Glomerular visceral epithelial cell (primary cell): ENCODE data around the gene SEPTIN7.
"Not testable (repeated sequence)": the region's sequence is repeated elsewhere in the genome, so short reads cannot be mapped to it uniquely, and the experiment has no call there.

Experiments used
- DNase-seq: peaks from one replicate; pipeline ENCODE4 v3.0.0-alpha.2; 2016; ENCODE audit errors: extremely low spot score

SEPTIN7 gene

DNA sequence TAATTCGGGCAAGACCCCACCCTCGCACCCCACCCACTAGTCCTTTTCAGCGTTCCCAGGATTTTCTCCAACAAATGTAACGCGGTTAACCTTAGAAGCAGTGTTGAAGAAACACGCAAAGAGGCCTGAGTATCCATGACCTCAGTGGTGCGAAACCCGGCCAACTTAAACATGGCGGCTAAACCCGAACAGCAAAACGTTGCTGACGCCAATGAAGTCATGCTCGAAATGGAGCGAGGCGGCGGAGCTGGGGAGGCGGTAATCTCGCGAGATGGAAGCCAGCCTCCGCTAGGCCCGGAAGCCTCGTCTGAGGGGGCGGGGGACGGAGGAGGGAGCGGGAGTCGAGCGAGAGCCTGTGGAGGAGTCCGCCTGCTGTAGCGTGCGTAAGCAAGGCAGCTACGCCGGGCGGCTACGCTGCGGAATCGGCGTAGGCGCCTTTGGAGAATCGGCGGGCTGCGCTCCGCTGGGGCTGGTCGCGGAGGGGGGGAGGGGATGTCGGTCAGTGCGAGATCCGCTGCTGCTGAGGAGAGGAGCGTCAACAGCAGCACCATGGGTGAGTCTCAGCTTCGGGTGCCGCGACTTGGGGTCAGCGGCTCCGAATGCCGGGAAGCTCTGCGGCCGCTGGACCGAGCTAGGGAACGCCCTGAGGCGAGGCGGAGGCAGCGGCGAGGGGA, at the start of gene SEPTIN7:
SEPTIN7 (plus strand) TSS at position 340 of the 674 bp plus-strand sequence; CDS start at position 493, 153 bp downstream.
- peak; percentile 99 for DNase-seq

DNA sequence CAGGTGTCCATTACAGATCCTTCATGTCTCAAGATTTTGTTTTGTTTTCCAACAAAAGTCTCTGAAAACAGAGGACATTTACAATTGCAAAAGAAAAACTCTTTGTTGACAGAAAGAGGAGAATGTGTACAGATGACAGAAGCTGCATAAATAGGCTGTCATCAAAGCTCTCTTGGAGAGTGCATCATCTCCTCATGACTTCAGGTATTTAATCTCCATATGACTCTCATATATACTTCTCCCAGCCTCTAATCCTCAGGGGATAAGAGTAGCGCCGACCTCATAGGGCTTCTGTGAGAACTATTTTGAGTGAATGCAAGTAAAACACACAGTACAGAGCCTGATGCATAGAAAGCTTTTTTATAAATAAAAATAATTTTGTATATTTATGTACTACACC, 48.1 kb upstream of the SEPTIN7 start:
- DNase-seq = no peak

DNA sequence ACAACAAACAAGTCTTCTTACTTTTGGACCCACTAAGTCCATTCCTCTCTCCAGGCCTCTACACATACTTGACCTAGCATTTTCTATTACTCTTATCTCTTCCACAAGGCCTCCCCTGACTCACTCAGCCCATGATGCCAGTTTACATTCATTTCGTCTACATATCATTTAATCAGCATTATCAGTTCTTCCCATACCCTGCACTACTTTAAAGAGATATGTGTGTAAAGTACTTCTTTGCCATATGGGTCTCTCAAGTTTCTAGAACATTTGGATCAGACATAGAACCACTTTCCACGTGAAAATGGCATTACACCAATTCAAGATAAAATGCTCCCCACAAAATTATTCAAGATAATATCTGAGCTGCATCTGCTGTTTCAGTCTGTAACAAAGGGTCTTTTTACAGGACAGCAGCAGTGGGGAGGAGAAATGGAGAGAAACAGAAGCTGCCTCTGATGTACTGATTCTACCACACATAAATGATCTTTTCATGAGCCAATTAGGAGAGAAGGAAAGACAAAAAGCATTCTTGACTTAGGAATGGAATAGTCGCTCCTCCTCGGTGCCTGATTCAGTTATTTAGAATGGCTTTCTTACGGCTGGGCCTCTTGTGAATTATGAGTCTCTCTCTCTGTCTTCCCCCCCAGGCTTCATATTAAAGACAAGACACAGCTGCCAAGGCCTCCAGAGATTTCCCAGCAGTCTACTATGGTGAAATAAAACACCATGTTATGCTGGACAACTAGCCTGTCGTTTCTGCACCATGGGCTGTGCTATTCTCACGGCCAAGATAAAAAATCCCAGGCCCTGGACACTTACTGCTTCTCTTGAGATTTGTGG, 46.9 kb upstream of the SEPTIN7 start:
- DNase-seq = no peak

DNA sequence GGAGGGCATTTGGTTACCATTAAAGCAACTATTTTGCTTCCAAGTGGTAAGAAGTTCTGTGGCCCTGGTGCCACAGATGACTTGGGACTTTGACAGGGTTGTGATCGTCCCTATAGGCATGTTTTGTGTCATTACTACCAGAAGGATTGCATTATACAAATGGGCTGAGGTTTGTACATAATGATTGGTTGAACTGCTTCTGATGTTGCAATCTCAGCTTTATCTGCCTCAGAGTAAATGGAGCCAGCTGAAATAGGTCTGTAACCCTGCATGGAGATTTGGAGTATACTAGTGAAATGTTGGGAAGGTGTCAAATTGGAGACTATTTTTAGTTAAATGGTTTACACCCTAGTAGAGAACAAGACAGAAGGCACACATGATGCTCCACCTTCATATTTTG, 46.1 kb upstream of the SEPTIN7 start:
- DNase-seq = no peak

DNA sequence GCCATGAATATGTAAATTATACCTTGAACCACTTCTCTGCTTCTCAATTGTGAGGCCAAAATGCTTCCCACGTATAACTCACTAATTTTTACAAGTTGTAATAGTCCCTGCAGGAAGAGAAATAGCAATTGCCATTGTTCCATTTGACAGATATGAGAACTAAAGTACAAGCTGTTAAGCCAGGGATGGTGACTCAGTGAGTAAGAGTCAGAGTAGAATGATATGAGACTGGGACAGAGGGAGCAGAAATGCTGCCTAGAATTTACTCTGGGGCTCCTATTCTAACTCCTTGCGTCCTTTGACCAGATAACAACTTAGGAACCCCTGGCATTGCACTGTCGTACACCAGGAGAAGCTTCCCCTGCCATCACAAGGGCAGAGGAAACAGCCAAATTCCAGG, 45.1 kb upstream of the SEPTIN7 start:
- no peak for DNase-seq

DNA sequence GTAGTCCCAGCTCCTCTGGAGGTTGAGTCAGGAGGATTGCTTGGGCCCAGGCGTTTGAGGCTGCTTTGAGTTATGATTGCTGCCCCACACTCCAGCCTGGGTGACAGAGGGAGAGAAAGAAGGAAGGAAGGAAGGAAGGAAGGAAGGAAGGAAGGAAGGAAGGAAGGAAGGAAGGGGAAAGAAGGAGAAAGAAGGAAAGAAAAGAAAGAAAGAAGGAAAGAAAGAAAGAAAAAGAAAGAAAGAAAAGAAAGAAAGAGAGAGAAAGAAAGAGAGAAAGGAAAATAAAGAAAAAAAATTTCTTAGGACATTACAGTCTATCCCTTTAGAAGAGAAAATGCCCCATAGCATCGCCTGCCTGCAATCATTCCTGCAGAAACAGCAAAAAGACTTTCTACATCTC, 44.4 kb upstream of the SEPTIN7 start:
- DNase-seq = not testable (repeated sequence)

DNA sequence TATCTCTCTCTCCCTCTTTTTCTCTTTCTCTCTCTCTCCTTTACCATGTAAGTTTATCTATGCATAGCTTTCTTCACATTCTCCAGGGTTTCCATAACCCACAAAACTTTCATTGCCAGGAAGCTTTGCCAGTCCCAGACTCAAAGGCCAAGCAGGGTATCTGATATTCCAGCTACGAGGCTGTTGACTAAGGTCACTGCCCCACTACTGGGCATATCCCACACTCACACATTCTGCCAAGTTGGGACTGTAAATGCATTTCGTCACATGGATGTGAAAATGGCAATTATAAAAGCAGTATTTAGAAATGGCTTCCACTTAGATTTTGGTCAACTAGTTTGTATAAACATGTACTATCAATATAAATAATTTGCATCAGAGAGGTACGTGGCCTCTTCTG, 43.3 kb upstream of the SEPTIN7 start:
- DNase-seq = no peak

DNA sequence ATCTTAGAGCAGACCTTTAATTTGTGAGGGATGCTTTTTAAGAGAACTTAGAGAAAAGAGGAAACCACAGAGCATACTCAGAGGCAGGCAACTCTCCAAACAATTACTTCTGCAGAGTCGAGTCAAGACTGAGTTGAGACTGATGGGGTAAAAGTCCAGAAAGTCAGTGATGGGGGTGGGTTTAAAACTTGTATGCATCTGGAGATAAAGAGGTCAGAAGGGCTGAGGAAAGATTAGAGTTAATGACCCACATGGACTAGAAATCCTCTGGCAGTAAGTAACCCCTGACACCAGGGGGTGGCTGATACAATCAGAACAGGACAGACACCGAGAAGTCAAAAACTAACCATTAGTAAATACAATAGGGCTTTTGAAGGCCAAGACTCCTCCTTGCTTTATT, 42.4 kb upstream of the SEPTIN7 start:
- no peak for DNase-seq

DNA sequence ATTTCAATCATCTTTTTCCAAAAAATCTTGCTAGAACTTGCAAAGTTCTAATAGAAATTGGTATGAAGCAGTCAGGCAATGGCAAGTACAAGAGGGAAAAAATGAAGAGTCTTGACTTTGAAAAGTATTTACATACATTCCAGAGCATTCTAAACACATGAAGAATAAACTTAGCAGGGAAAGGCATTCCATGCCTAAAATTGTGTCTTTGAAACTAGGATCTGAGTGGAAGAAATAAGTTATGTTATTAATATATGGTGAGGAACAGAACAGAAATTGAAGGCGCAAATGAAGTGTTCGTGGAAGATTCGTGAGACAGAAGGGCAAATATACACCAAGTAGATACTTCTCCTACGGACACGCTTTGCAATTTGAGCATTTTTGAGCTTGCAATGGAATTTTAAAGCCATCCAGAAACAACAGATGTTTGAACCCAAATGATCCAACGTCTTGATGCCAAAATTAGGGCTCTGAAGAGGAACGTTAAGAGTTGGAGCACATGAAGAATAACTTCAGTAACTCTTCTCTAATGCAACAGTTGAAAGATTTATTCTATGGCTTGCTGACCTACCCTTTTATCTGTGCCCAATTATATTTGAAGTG, 40.6 kb upstream of the SEPTIN7 start:
- no peak for DNase-seq

DNA sequence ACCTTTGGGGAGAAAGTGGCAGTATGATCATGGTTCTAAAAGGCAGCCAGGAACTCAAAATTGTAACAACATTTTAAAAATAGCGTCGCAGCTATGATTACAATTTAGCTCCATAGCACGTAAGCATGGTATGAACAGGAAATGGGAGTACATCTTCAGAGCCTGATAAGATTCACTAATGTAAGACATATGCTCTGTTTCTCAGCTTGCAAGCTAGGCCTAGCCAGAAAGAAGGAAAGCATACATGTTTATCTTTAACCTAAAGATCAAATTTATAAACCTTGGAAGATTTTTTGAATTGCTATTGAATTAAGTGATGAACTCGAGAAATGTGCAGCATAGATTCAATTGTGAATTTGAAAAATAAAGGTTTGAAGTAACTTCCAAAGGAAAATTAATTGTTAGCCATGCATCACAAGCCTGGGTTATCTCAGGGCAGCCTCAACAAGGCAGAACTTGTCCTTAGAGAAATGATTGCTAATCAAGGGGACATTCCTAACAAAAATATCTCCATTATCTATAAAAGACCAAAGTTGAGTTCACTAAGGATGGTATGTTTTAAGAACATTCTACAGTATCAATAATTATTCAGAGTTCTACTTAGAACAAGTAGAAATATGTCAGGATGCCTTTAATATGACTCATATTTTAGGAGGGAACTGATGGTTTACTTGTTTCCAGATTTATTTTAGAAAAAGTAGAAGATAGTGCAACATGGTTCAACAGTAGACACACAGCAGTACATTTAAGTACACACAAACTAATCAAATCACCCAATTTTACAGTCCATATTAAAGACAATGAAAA, 38.8 kb upstream of the SEPTIN7 start:
- no peak for DNase-seq

DNA sequence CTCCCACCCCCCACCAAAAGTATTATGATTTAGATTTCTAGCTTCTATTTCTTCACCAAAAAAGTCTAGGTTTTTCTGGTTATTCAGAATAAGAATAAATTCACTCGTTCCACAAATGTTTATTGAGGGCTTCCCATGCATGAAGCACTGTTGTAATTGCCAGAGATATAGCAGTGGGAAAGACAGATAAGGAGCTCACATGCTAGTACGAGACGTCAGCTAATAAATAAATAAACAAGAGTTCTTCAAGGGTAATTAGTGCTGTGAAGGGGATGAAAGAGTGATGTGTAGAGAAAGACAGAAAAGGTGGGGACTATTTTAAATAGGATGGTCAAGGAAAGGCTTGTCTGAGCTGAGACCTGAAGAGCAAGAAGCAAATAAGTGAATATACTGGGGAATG, 38.1 kb upstream of the SEPTIN7 start:
- no peak for DNase-seq

DNA sequence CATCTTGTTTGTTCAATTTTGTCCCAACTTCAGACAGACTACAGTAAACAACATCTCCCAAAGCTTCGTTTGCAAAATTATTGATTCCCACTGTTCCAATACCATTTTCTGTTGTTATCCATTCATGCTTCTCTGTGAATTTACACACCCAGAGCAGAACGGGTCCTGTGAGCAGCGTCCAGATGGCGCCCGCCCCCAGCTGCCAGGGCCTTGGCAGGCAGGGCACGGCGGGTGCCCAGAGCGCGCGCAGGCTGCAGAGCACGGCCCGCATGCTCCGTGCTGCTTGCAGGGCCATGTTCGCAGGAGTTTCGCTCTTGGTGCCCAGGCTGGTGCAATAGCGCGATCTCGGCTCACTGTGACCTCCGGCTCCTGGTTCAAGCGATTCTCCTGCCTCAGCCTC, 32.5 kb upstream of the SEPTIN7 start:
- DNase-seq = no peak

DNA sequence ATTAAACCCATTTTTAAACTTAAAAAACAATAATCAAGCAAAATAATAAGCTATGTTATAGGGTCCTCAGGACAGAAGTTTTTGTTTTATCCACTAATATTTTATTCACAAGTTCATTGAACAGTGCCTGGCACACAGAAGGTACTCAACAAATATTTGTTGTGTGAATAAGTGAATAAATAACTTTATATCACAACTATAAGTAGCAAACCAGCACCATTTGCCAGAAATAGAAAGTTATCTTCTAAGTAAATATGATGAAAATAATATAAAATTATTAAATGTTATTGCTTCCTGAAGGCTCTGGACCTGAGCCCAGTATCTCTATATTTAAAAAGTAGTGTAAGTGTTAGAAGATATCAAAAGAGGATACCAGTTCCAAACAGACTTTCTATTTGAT, 29.1 kb upstream of the SEPTIN7 start:
- no peak for DNase-seq

DNA sequence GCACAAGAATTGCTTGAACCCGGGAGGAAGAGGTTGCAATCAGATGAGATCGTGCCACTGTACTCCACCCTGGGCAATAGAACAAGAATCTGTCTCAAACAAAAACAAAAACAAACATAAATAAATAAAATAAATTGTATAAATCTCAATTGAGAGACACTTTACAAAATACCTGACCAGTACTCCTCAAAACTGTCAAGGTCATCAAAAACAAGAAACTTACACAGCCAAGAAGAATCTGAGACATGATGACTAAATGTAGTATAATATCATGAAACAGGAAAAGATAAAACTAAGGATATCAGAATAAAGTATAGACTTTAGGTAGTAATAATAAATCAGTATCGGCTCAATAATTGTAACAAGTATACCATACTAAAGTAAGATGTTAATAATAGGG, 26.9 kb upstream of the SEPTIN7 start:
- DNase-seq = no peak

DNA sequence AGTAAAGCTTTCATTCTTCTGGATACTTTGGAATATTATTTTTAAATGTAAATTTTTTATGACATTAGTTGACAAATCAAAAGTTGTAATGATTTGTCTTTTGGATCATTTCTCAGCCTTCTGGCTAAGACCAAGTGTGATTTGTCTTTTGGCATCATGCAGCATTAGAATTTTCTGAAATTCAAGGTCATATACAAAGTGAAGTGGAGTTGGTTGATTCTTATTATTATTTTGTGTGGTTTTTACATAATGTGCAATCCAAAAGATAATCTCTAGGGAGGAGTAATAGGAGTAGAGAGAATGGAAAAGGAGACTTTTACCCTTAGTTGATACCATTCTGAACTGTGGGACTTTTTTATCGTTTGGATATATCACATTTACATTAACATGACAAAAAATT, 24.2 kb upstream of the SEPTIN7 start:
- DNase-seq = no peak

DNA sequence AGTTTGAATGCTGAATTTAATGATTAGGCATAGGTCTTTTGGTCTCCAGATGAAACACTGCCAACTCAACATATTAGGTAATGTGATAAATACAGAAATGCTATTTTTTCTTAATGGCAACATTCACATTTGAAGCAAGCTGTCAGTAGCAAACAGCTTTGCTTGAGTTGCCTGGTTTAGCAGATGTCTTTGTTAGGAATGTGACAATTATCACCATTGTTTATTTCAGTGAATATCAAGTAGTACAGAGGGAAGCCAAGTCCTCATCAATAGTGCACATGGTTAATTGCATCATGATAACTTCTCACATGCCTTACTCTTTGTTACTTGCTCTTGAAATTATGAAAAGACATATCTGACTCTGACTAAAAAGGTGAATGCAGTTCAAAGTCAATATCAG, 23.7 kb upstream of the SEPTIN7 start:
- no peak for DNase-seq

DNA sequence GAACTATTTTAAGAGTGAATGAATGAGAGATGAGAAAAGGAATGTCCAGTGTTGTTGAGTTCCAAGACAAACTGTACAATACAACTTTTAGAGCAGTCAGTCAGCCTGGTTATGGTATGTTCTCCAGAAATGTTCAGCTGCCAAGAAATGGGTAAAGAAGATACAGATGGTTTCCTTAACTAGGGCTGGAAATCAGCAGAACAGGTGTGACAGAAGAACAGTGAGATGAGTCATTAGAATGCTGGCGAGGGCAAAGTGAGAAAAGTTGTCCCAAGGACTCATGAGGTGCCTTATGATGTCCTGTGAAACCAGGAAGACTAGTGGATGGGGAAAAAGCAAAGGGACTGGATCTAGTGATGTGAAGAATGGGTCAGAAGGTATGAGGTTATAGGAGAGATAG, 20.8 kb upstream of the SEPTIN7 start:
- no peak for DNase-seq

DNA sequence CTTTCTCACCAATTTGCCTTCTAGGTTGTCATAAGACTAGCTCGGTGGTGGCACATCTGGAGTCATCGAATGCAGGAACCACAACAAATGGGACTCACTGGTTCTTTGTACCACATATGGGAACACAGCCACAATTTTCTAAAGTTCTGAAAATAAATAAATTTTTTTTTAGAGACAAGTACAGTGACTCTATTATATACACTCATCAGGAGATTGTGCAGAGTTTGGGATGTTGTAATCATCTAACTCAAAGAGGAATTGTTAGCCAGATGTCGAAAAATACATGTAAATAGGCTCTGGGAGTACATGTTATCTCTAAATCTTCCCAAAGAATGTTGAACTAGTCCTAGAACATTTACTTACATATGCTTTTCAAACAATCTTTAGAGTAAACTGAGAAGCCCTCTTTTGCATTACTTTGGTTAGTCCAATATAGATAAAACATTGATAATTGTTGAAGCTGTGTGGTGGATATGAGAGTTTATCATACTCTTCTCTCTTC, 19.6 kb upstream of the SEPTIN7 start:
- no peak for DNase-seq

DNA sequence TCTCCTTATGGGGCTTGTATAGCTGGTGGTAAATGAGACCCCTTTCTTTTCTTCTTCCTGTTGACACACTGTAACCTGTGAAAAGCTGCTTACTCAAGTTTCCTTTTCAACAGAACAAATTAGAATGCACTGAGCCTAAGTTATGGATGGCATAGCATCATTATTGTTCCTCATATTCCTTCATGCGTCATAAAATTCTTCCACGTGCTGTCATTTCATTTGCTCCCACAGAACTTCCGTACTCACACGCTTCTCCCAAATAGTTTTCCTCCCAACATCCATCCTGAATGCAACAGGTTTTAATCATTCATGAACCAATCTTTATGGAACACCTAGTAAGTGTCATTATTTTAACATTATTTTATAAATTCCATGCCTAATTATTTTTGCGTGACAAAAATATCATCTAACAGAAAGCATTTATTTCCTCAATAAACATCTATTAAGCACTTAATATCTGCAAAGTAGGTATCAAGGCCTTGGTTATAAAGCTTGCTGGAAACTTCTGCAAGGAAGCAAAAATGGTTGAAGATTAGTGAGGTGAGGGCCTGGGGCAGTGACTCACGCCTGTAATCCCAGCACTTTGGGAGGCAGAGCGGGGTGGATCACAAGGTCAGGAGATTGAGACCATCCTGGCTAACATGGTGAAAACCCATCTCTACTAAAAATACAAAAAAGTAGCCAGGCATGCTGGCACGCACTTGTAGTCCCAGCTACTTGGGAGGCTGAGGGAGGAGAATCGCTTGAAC, 18.9 kb upstream of the SEPTIN7 start:
- DNase-seq = no peak

DNA sequence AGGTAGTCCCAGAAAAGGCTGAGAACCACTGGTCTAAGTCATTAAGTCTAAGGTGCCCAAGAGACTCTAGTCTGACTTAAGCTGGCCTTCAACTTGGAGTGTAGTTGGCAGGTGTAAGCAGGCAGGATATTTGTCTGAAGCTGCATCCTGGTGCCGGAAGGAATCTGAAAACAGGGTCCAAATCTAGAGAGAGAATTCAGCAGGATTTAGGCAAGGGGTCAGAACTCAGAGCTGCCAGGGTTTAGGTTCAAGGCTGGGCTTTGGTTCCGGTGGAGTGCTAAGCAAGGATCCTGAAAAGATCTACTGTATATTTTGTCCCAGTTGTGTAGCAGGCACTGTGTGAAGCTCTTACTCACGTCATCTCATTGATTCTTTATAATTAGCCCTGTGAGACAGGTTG, 16.5 kb upstream of the SEPTIN7 start:
- DNase-seq = no peak

DNA sequence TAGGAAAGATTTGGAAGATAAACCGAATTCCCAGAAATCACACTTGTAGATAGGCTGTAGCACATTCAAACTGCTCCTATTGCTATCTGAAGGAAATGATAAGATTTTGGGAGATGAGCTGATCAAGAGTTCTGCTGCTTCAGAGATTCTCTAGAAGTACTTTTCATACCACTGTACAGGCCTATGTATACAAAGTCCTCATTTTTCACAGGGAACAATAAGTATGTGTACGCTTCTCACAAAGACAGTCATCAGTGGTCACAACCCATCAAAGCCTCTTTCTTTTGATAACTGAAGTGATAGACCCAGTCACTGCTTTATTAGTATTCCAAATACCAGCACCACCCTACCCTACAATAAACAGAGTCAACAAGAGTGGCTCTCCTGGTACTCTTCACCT, 15.6 kb upstream of the SEPTIN7 start:
- DNase-seq = no peak
